Neural cell (in vitro differentiated cells): ENCODE results near the gene CDH4.

Source experiments
- CTCF ChIP-seq: fragments of 450-650 bp; IDR thresholded peaks from 2 replicates; pipeline ENCODE4 v1.5.1; 2014; ENCODE audit warnings: antibody characterized with exemption, mild to moderate bottlenecking, moderate library complexity; ENCODE audit not compliant: poor library complexity, severe bottlenecking
- EP300 ChIP-seq: fragments of 450-650 bp; conservative IDR thresholded peaks from 2 replicates; pipeline ENCODE4 v1.6.1; 2014; ENCODE audit warnings: antibody characterized with exemption, mild to moderate bottlenecking, moderate library complexity; ENCODE audit not compliant: poor library complexity, severe bottlenecking
- EZH2 ChIP-seq: fragments of 200-600, 300-800 bp; shearing (Covaris generic), sonication (generic); IDR thresholded peaks from 2 replicates; pipeline ENCODE4 v1.6.1; 2014; ENCODE audit warnings: antibody characterized with exemption, low read length, borderline replicate concordance, mild to moderate bottlenecking; ENCODE audit not compliant: insufficient read depth, poor library complexity, severe bottlenecking
- TF ChIP-seq, protein P1 (sequence below): IDR thresholded peaks from 2 replicates; pipeline ENCODE4 v1.6.1; 2012; ENCODE audit warnings: borderline replicate concordance

GRCh38 chr20:61739086-61739831 is 487.2 kb downstream of the CDH4 start:
- TF ChIP-seq CTCF (no peak), EP300 (no peak), EZH2 (no peak)
- TF ChIP-seq, protein P1, sequence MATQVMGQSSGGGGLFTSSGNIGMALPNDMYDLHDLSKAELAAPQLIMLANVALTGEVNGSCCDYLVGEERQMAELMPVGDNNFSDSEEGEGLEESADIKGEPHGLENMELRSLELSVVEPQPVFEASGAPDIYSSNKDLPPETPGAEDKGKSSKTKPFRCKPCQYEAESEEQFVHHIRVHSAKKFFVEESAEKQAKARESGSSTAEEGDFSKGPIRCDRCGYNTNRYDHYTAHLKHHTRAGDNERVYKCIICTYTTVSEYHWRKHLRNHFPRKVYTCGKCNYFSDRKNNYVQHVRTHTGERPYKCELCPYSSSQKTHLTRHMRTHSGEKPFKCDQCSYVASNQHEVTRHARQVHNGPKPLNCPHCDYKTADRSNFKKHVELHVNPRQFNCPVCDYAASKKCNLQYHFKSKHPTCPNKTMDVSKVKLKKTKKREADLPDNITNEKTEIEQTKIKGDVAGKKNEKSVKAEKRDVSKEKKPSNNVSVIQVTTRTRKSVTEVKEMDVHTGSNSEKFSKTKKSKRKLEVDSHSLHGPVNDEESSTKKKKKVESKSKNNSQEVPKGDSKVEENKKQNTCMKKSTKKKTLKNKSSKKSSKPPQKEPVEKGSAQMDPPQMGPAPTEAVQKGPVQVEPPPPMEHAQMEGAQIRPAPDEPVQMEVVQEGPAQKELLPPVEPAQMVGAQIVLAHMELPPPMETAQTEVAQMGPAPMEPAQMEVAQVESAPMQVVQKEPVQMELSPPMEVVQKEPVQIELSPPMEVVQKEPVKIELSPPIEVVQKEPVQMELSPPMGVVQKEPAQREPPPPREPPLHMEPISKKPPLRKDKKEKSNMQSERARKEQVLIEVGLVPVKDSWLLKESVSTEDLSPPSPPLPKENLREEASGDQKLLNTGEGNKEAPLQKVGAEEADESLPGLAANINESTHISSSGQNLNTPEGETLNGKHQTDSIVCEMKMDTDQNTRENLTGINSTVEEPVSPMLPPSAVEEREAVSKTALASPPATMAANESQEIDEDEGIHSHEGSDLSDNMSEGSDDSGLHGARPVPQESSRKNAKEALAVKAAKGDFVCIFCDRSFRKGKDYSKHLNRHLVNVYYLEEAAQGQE, result no peak
